Endothelial cell (in vitro differentiated cells): ENCODE data around the gene MEPE. TPM values are rescaled to one million over a fixed set of nuclear protein-coding genes. Genes with fewer than 3 reads are reported as not detected.
A peak's percentile ranks its signal among the peaks of the same experiment; 100 is the strongest.

Source experiments
- DNase-seq: peaks from one replicate; pipeline ENCODE4 v3.0.0; 2021; ENCODE audit warnings: low spot score
- H3K27ac Mint-ChIP-seq: one replicate; pipeline ENCODE4 v1.8.0; 2021; ENCODE audit warnings: mixed read lengths, inconsistent platforms; ENCODE audit not compliant: unreplicated experiment
- H3K27me3 Mint-ChIP-seq: one replicate; pipeline ENCODE4 v1.8.0; 2021; ENCODE audit warnings: mild to moderate bottlenecking, moderate library complexity, mixed read lengths, inconsistent platforms; ENCODE audit not compliant: unreplicated experiment
- H3K36me3 Mint-ChIP-seq: one replicate; pipeline ENCODE4 v1.8.0; 2021; ENCODE audit warnings: mild to moderate bottlenecking, low read depth, mixed read lengths, inconsistent platforms; ENCODE audit not compliant: unreplicated experiment
- H3K4me1 Mint-ChIP-seq: one replicate; pipeline ENCODE4 v1.8.0; 2021; ENCODE audit warnings: mild to moderate bottlenecking, mixed read lengths, inconsistent platforms; ENCODE audit not compliant: unreplicated experiment
- H3K4me3 Mint-ChIP-seq: one replicate; pipeline ENCODE4 v1.8.0; 2021; ENCODE audit warnings: mild to moderate bottlenecking, mixed read lengths, inconsistent platforms; ENCODE audit not compliant: unreplicated experiment
- H3K9me3 Mint-ChIP-seq: one replicate; pipeline ENCODE4 v1.8.0; 2021; ENCODE audit warnings: mixed read lengths, inconsistent platforms; ENCODE audit not compliant: unreplicated experiment
- CTCF ChIP-seq: fragments of 200-600 bp; sonication (generic); IDR thresholded peaks from one replicate; pipeline ENCODE4 v1.5.0; 2021; ENCODE audit warnings: antibody characterized with exemption; ENCODE audit not compliant: unreplicated experiment
- total RNA-seq: library from RNA; stranded (reverse); fragmentation: NEBNext Ultra II Directional; extraction: Animal tissue kit (Norgen Biotek cat#: 25700); gene quantifications from one replicate; pipeline ENCODE4 v1.2.1, GENCODE V29; 2021; ENCODE audit not compliant: unreplicated experiment

Gene MEPE
- total RNA-seq, 1 donor from 2014 or later = not detected

GRCh38 chr4:87838890-87839591, 6.3 kb downstream of the MEPE start:
- Mint-ChIP-seq H3K4me1 (no peaks in the 10 kb centered on the region), H3K9me3 (no peaks in the 10 kb centered on the region), H3K27ac (no peak overlapping the region), H3K36me3 (no peaks in the 10 kb centered on the region), H3K27me3 (peaks cover 3% of the 10 kb centered on the region), H3K4me3 (no peak overlapping the region)
- TF ChIP-seq CTCF = peak; percentile 81
- DNase-seq = no peak

GRCh38 chr4:87839592-87839946, 6.8 kb downstream of the MEPE start:
- DNase-seq = no peak
- Mint-ChIP-seq H3K36me3 (no peaks in the 10 kb centered on the region), H3K27me3 (peaks cover 3% of the 10 kb centered on the region), H3K27ac (no peak overlapping the region), H3K9me3 (no peaks in the 10 kb centered on the region), H3K4me3 (no peak overlapping the region), H3K4me1 (no peaks in the 10 kb centered on the region)
- peak; percentile 22 for TF ChIP-seq CTCF

GRCh38 chr4:87840149-87840548, 7.4 kb downstream of the MEPE start:
- Mint-ChIP-seq H3K27ac (no peak overlapping the region), H3K4me3 (no peak overlapping the region), H3K36me3 (no peaks in the 10 kb centered on the region), H3K27me3 (peaks cover 3% of the 10 kb centered on the region), H3K9me3 (no peaks in the 10 kb centered on the region), H3K4me1 (no peaks in the 10 kb centered on the region)
- DNase-seq = no peak
- TF ChIP-seq CTCF = no peak

- Mint-ChIP-seq H3K27ac (no peak overlapping the region), H3K4me3 (no peak overlapping the region), H3K4me1 (no peaks in the 10 kb centered on the region), H3K9me3 (no peaks in the 10 kb centered on the region), H3K36me3 (no peaks in the 10 kb centered on the region), H3K27me3 (peaks cover 3% of the 10 kb centered on the region)
- DNase-seq = no peak
- no peak for TF ChIP-seq CTCF
Measured at GRCh38 chr4:87843936-87844335, 11.2 kb downstream of the MEPE start.

GRCh38 chr4:87844452-87844851, 11.7 kb downstream of the MEPE start:
- Mint-ChIP-seq H3K36me3 (no peaks in the 10 kb centered on the region), H3K27ac (no peak overlapping the region), H3K4me1 (peaks cover 4% of the 10 kb centered on the region), H3K27me3 (peaks cover 3% of the 10 kb centered on the region), H3K9me3 (no peaks in the 10 kb centered on the region), H3K4me3 (no peak overlapping the region)
- DNase-seq = no peak
- TF ChIP-seq CTCF = no peak
